CD4-positive, alpha-beta T cell treated with Interleukin-17A for 1 hour (primary cell): ENCODE results near the gene DNAH10.
A peak's percentile ranks its signal among the peaks of the same experiment; 100 is the strongest.
"Not testable (repeated sequence)": the region's sequence is repeated elsewhere in the genome, so short reads cannot be mapped to it uniquely, and the experiment has no call there.

ENCODE experiments used
- DNase-seq: peaks from one replicate; pipeline ENCODE4 v3.0.0-alpha.2; 2020

Gene DNAH10

GRCh38 chr12:123749355-123749754 lies 12.7 kb upstream of the DNAH10 start:
- DNase-seq, result no peak

- no peak for DNase-seq
Observed at GRCh38 chr12:123750159-123750656, 11.9 kb upstream of the DNAH10 start.

- no peak for DNase-seq
Observed at GRCh38 chr12:123752046-123752445, 10.1 kb upstream of the DNAH10 start.

- no peak for DNase-seq
Observed at GRCh38 chr12:123754041-123754772, 7.9 kb upstream of the DNAH10 start.

- no peak for DNase-seq
Observed at GRCh38 chr12:123757561-123757960, 4.5 kb upstream of the DNAH10 start.

GRCh38 chr12:123760267-123760938 lies 1.7 kb upstream of the DNAH10 start:
- DNase-seq, result no peak

- no peak for DNase-seq
Observed at GRCh38 chr12:123762715-123763052, 583 bp downstream of the DNAH10 start.

GRCh38 chr12:123763093-123763492 lies 992 bp downstream of the DNAH10 start:
- DNase-seq, result no peak

- no peak for DNase-seq
Observed at GRCh38 chr12:123764109-123764508, 2.0 kb downstream of the DNAH10 start.

- DNase-seq, result no peak
Observed at GRCh38 chr12:123765504-123766035, 3.5 kb downstream of the DNAH10 start.

GRCh38 chr12:123767613-123768012 lies 5.5 kb downstream of the DNAH10 start:
- DNase-seq, result peak; percentile 26

GRCh38 chr12:123771261-123771660 lies 9.2 kb downstream of the DNAH10 start:
- no peak for DNase-seq

- DNase-seq, result no peak
Observed at GRCh38 chr12:123772074-123772473, 10.0 kb downstream of the DNAH10 start.

GRCh38 chr12:123773375-123773774 lies 11.3 kb downstream of the DNAH10 start:
- DNase-seq, result no peak

GRCh38 chr12:123779551-123779950 lies 17.4 kb downstream of the DNAH10 start:
- no peak for DNase-seq

GRCh38 chr12:123782997-123783792 lies 21.1 kb downstream of the DNAH10 start:
- DNase-seq, result no peak

GRCh38 chr12:123787466-123787865 lies 25.4 kb downstream of the DNAH10 start:
- DNase-seq, result no peak

- DNase-seq, result no peak
Observed at GRCh38 chr12:123788541-123788940, 26.4 kb downstream of the DNAH10 start.

GRCh38 chr12:123789422-123789821 lies 27.3 kb downstream of the DNAH10 start:
- DNase-seq, result not testable (repeated sequence)

GRCh38 chr12:123790905-123791467 lies 28.9 kb downstream of the DNAH10 start:
- DNase-seq, result no peak

- no peak for DNase-seq
Observed at GRCh38 chr12:123794027-123794426, 31.9 kb downstream of the DNAH10 start.

GRCh38 chr12:123798518-123798917 lies 36.4 kb downstream of the DNAH10 start:
- DNase-seq, result no peak

GRCh38 chr12:123799227-123799626 lies 37.1 kb downstream of the DNAH10 start:
- no peak for DNase-seq
